GM12878 (cell line): ENCODE measurements around the gene ING3. TPM values are rescaled to one million over a fixed set of nuclear protein-coding genes. Genes with fewer than 3 reads are reported as not detected.

Source experiments
- ATAC-seq: fragments of 200-7000 bp; cut with Tn5 transposase; 3 replicates; pipeline ENCODE4 v1.9.1; 2020; ENCODE audit warnings: mild to moderate bottlenecking, moderate library complexity
- BruUV-seq: library from RNA; stranded (reverse); fragments of 400-500 nt; replicated peaks from 2 replicates; lab custom pipeline; 2021; lab: Mats Ljungman, UMichigan
- CTCF ChIA-PET: fragments of 300-600 bp; sonication (Branson Sonifier 250); formaldehyde crosslinking; extraction: SDS; loops from one replicate; lab custom pipeline; 2021; ENCODE audit warnings: inconsistent platforms; lab: Yijun Ruan, JAX
- POLR2A ChIA-PET: fragments of 350-600 bp; formaldehyde crosslinking; extraction: SDS; loops from one replicate; lab custom pipeline; 2021; ENCODE audit warnings: inconsistent platforms; lab: Charles Lee
- RAD21 ChIA-PET: fragments of 300-600 bp; sonication (Branson Sonifier 250); formaldehyde crosslinking; loops from one replicate; lab custom pipeline; 2023; ENCODE audit warnings: antibody characterized with exemption; ENCODE audit not compliant: unreplicated experiment; lab: Charles Lee
- SMC1A ChIA-PET: fragments of 300-600 bp; sonication (Branson Sonifier 250); formaldehyde crosslinking; loops from one replicate; lab custom pipeline; 2023; ENCODE audit not compliant: unreplicated experiment, uncharacterized antibody; lab: Charles Lee
- DNase-seq: peaks from one replicate; pipeline ENCODE4 v3.0.0-alpha.2; 2011; ENCODE audit warnings: low read depth, low spot score
- FAIRE-seq: peaks from 3 replicates; lab custom pipeline; 2011; peaks lifted over from hg19 to GRCh38; lab: Jason Lieb, UNC
- H2AFZ ChIP-seq: 2 replicates; pipeline ENCODE4 v1.6.0; 2011; ENCODE audit warnings: low read depth, low read length, control low read depth; ENCODE audit not compliant: control insufficient read depth
- H3K27ac ChIP-seq: 2 replicates; pipeline ENCODE4 v1.5.1; 2011; ENCODE audit warnings: control low read depth; ENCODE audit not compliant: control insufficient read depth, insufficient read depth
- H3K27me3 ChIP-seq, 2 experiments: replicated peaks in 1 of 2; 2 replicates each; pipeline versions ENCODE4 v1.6.0 to v1.6.1; 2011; ENCODE audit warnings: low read length in 1 of 2; ENCODE audit not compliant: control insufficient read depth in 2 of 2, insufficient read depth in 2 of 2
- H3K36me3 ChIP-seq, 2 experiments: 2 replicates each; pipeline ENCODE4 v1.5.1; 2011; ENCODE audit warnings: low read length in 1 of 2; ENCODE audit not compliant: control insufficient read depth in 2 of 2, insufficient read depth in 2 of 2
- H3K4me1 ChIP-seq: 2 replicates; pipeline ENCODE4 v1.6.1; 2011; ENCODE audit warnings: mild to moderate bottlenecking, low read length, moderate library complexity, mixed read lengths; ENCODE audit not compliant: control insufficient read depth, insufficient read depth
- H3K4me2 ChIP-seq: 2 replicates; pipeline ENCODE4 v1.6.0; 2011; ENCODE audit warnings: control low read depth; ENCODE audit not compliant: control insufficient read depth, insufficient read depth
- H3K4me3 ChIP-seq: fragments of 200-600 bp; sonication (generic); 2 replicates; pipeline ENCODE4 v1.5.1; 2016
- H3K79me2 ChIP-seq: 2 replicates; pipeline ENCODE4 v1.6.0; 2011; ENCODE audit warnings: low read length; ENCODE audit not compliant: control insufficient read depth, insufficient read depth
- H3K9ac ChIP-seq: 2 replicates; pipeline ENCODE4 v1.8.0; 2011; ENCODE audit warnings: low read length, control low read depth, mixed read lengths; ENCODE audit not compliant: control insufficient read depth, insufficient read depth
- H3K9me3 ChIP-seq: replicated peaks from 3 replicates; pipeline ENCODE4 v1.5.1; 2011; ENCODE audit warnings: mild to moderate bottlenecking, low read length; ENCODE audit not compliant: control insufficient read depth, insufficient read depth
- H4K20me1 ChIP-seq: 2 replicates; pipeline ENCODE4 v1.6.0; 2011; ENCODE audit not compliant: control insufficient read depth, insufficient read depth
- BRCA1 ChIP-seq: IDR thresholded peaks from 2 replicates; pipeline ENCODE4 v1.6.1; 2011; ENCODE audit warnings: low read depth, low read length, improper control_type of control experiment
- CREB1 ChIP-seq: IDR thresholded peaks from 2 replicates; pipeline ENCODE4 v1.6.1; 2012; ENCODE audit warnings: low read depth, mild to moderate bottlenecking, inconsistent platforms
- NFXL1 ChIP-seq: fragments of 450-650 bp; IDR thresholded peaks from 2 replicates; pipeline ENCODE4 v1.6.1; 2017; ENCODE audit warnings: antibody characterized with exemption, mild to moderate bottlenecking, borderline replicate concordance
- SMARCA5 ChIP-seq: fragments of 450-650 bp; IDR thresholded peaks from 2 replicates; pipeline ENCODE4 v1.6.1; 2017; ENCODE audit warnings: mild to moderate bottlenecking
- STAT3 ChIP-seq: IDR thresholded peaks from 2 replicates; pipeline ENCODE4 v1.6.1; 2011; ENCODE audit warnings: low read depth, low read length, improper control_type of control experiment
- TCF3 ChIP-seq: IDR thresholded peaks from 2 replicates; pipeline ENCODE4 v1.6.1; 2012; ENCODE audit warnings: low read depth, mild to moderate bottlenecking, low read length, borderline replicate concordance; ENCODE audit not compliant: insufficient read depth
- WGBS: methylation state at CpG from one replicate; pipeline ENCODE4 v1.1.6; 2016; ENCODE audit warnings: low lambda C conversion rate; ENCODE audit not compliant: insufficient replicate concordance, insufficient coverage; ENCODE audit errors: missing lambda C conversion rate; 5-methylcytosine and 5-hydroxymethylcytosine counted together
- in situ Hi-C: fragments of 300-500 bp; cut with MboI; formaldehyde crosslinking; loops from 9 replicates; pipeline ENCODE4 v1.14.3; 2018; ENCODE audit warnings: mixed read lengths
- intact Hi-C: fragments of 100-400 bp; cut with micrococcal nuclease; formaldehyde crosslinking; loops from one replicate; pipeline ENCODE4 v1.14.2; 2022; ENCODE audit not compliant: unreplicated experiment
- polyA plus RNA-seq, 11 experiments: library from polyadenylated mRNA; depleted of rRNA in 4 of 11; unstranded in 6 of 11; stranded (reverse) in 5 of 11; fragments of >200 nt; fragmentation: Nextera tagmentation in 4 of 11; fragmentation: Illumina TruSeq in 1 of 11; extraction: Ambion mirVana in 4 of 11; extraction: Trizol in 1 of 11; gene quantifications; 1 replicate in 1 of 11; 2 replicates in 10 of 11; pipeline versions ENCODE4 v1.2.1 to v1.2.3, GENCODE V29; 2011 to 2016; ENCODE audit warnings: inconsistent platforms in 2 of 11, missing spikeins in 2 of 11, low read depth in 1 of 11
- total RNA-seq, 4 experiments: library from RNA; depleted of rRNA in 3 of 4; stranded (reverse); fragments of >200 nt in 3 of 4; fragmentation: Illumina TruSeq in 1 of 4; extraction: Trizol in 1 of 4; gene quantifications; 2 replicates each; pipeline versions ENCODE4 v1.2.1 to v1.2.3, GENCODE V29; 2013 to 2021
- TF ChIP-seq, protein P1 (sequence below): fragments of 450-650 bp; formaldehyde crosslinking; IDR thresholded peaks from 2 replicates; pipeline ENCODE4 v1.4.0; 2020; ENCODE audit warnings: mild to moderate bottlenecking, moderate library complexity
- TF ChIP-seq, protein P2 (sequence below): fragments of 150-350 bp; IDR thresholded peaks from 2 replicates; pipeline ENCODE4 v1.6.1; 2014; ENCODE audit warnings: mild to moderate bottlenecking, low read depth, low read length

The ING3 gene
- total and polyA plus RNA-seq, 10 of the 15 experiments (the other 5 are each of a cell fraction or from before 2014, with no cell fraction given) = 12.1 to 60.8 (median 28.8) TPM

DNA sequence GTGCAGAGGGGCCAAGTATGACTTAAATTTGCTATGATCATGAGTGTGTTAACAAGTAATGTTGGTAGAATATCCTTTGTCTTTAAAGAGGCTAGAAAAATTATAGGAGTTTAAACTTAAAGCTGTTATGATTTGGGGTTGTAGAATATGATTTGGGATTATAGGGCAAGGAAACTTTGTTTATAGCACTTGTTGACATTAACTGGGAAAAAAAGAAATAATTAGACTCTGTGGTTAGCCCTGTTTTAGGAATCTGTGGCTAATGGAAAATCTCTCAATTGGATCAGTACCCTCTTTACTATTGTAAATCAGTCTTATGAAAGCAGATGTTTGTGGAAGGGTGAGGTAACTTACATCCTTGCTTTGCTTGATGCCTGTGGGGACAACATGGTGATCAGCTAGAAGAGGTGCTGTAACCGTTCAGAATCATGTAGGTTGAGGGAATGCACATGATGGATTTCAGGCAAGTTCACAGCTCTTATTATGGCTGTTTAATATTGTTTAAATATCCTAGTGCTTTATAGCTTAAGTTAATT, 11.1 kb downstream of the ING3 start:
- DNase-seq (no peak), ATAC-seq (peak; percentile 43; the same call in 2 of the 3 replicates), FAIRE-seq (no peak)
- Histone ChIP-seq H3K4me2 (no peak overlapping the region), H4K20me1 (no peaks in the 10 kb centered on the region), H3K4me1 (no peaks in the 10 kb centered on the region), H2AFZ (no peak overlapping the region), H3K27me3 (no peaks in the 10 kb centered on the region), H3K79me2 (no peaks in the 10 kb centered on the region), H3K9me3 (no peaks in the 10 kb centered on the region), H3K36me3 (peaks cover 0 to 12% of the 10 kb centered on the region in 2 experiments; a peak in 1 of 4 replicates), H3K4me3 (no peak overlapping the region), H3K9ac (no peak overlapping the region), H3K27ac (no peak overlapping the region)
- TF ChIP-seq NFXL1 (no peak), CREB1 (no peak), TCF3 (no peak), STAT3 (no peak), BRCA1 (no peak), SMARCA5 (no peak)
- TF ChIP-seq, protein P1, sequence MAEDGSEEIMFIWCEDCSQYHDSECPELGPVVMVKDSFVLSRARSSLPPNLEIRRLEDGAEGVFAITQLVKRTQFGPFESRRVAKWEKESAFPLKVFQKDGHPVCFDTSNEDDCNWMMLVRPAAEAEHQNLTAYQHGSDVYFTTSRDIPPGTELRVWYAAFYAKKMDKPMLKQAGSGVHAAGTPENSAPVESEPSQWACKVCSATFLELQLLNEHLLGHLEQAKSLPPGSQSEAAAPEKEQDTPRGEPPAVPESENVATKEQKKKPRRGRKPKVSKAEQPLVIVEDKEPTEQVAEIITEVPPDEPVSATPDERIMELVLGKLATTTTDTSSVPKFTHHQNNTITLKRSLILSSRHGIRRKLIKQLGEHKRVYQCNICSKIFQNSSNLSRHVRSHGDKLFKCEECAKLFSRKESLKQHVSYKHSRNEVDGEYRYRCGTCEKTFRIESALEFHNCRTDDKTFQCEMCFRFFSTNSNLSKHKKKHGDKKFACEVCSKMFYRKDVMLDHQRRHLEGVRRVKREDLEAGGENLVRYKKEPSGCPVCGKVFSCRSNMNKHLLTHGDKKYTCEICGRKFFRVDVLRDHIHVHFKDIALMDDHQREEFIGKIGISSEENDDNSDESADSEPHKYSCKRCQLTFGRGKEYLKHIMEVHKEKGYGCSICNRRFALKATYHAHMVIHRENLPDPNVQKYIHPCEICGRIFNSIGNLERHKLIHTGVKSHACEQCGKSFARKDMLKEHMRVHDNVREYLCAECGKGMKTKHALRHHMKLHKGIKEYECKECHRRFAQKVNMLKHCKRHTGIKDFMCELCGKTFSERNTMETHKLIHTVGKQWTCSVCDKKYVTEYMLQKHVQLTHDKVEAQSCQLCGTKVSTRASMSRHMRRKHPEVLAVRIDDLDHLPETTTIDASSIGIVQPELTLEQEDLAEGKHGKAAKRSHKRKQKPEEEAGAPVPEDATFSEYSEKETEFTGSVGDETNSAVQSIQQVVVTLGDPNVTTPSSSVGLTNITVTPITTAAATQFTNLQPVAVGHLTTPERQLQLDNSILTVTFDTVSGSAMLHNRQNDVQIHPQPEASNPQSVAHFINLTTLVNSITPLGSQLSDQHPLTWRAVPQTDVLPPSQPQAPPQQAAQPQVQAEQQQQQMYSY = no peak
- TF ChIP-seq, protein P2, sequence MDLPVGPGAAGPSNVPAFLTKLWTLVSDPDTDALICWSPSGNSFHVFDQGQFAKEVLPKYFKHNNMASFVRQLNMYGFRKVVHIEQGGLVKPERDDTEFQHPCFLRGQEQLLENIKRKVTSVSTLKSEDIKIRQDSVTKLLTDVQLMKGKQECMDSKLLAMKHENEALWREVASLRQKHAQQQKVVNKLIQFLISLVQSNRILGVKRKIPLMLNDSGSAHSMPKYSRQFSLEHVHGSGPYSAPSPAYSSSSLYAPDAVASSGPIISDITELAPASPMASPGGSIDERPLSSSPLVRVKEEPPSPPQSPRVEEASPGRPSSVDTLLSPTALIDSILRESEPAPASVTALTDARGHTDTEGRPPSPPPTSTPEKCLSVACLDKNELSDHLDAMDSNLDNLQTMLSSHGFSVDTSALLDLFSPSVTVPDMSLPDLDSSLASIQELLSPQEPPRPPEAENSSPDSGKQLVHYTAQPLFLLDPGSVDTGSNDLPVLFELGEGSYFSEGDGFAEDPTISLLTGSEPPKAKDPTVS = no peak
- ChIA-PET RAD21 (interaction anchor here (1.3 to 1.4 kb wide), 3 partner anchors 8 to 170 kb away, joined by 3 to 5 read pairs (median 3); no protein-coding TSS in a partner anchor), CTCF (interaction anchor here (1.0 to 3.0 kb wide), 5 partner anchors 11 to 170 kb away, joined by 3 to 13 read pairs (median 7); partner anchors contain the start of genes CPED1 and ING3), POLR2A (interaction anchor here (1.0 to 2.0 kb wide), 2 partner anchors 10 to 11 kb away, joined by 3 to 8 read pairs; partner anchors contain the start of gene ING3), SMC1A (interaction anchor here (1.0 to 1.5 kb wide), 4 partner anchors 11 to 169 kb away, joined by 3 to 4 read pairs (median 4); partner anchors contain the start of gene ING3)
- BruUV-seq = no TSS peak
- WGBS = 100% methylated on average over 1 of the region's 1 CpG
- in situ Hi-C loops = loop anchor here (25.0 kb wide), 1 partner anchor 576 kb away; no protein-coding TSS in a partner anchor
- intact Hi-C loops = no loop called here
